ENCODE results near the gene RFLNA.

DNA sequence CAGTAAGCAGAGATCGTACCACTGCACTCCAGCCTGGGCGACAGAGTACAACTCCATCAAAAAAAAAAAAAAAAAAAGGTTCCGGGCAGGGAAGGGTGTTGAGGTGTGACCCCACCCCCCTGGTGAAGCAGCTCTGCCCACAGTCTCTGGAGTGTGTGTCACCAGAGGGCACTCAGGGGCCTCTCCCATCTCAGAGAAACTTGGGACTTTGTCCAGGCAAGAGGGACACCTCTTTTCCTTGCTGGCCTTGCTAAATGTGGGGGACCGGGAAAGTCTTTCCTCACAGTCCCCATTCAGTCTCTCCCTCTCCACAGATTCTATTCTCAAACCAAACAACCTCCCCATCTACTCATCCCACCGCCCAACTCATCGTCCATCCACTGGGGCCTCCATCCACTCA, 43.6 kb downstream of the RFLNA start:
- TF ChIP-seq CTCF (IDR thresholded peaks at IDR 0.05; ENCODE audit: low read depth, low read length) (no peak), POLR2A (IDR thresholded peaks at IDR 0.05; ENCODE audit: extremely low read depth, insufficient read length) (no peak)
- TF ChIP-seq, protein P1, sequence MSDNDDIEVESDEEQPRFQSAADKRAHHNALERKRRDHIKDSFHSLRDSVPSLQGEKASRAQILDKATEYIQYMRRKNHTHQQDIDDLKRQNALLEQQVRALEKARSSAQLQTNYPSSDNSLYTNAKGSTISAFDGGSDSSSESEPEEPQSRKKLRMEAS (IDR thresholded peaks at IDR 0.05; ENCODE audit: low read depth, low read length) = no peak

All from NB4 (cell line).